RWPE1 (cell line): ENCODE measurements around the gene TACC2.

ENCODE experiments used
- CTCF ChIA-PET: fragments of 350-600 bp; sonication (Branson Sonifier 250); formaldehyde crosslinking; extraction: SDS; loops from one replicate; lab custom pipeline; 2021; lab: Yijun Ruan, JAX
- POLR2A ChIA-PET: fragments of 400-600 bp; formaldehyde crosslinking; extraction: SDS; loops from one replicate; lab custom pipeline; 2020; ENCODE audit warnings: antibody characterized with exemption; ENCODE audit not compliant: low non-redundant PET; lab: Yijun Ruan, JAX
- DNase-seq: peaks from one replicate; pipeline ENCODE4 v3.0.0; 2012; ENCODE audit warnings: low spot score
- H3K27ac ChIP-seq: fragments of 450-650 bp; 2 replicates; pipeline ENCODE4 v1.5.1; 2017
- TF ChIP-seq, protein P1 (sequence below): fragments of 450-650 bp; conservative IDR thresholded peaks from 2 replicates; pipeline ENCODE4 v1.5.1; 2017; ENCODE audit warnings: low read depth, mild to moderate bottlenecking

TACC2 gene

DNA sequence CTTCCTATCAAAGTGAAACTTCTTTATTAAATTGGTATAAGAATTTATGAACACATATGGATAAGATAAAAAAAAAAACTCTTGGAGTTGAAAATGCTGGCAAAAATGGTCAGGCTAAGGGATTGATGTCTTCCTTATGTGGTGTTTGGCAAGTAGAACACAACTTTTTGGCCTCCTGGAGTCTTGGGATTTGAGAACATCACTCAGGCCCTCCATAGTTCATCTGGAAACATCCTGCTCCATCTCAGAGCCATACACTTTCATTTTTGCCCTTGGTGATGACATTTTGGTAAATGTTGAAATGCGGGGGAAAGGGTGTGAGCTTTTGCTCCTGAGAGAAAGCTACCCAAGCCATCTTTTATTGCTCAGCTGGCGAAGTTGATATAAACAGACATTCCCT lies 254.6 kb downstream of the TACC2 start:
- ChIA-PET CTCF (interaction anchor here (1.0 kb wide), 1 partner anchor 24 kb away, joined by 3 read pairs; no protein-coding TSS in a partner anchor), POLR2A (no interaction called here)
- no peak for DNase-seq
- no peak overlapping the region for H3K27ac ChIP-seq
- TF ChIP-seq, protein P1, sequence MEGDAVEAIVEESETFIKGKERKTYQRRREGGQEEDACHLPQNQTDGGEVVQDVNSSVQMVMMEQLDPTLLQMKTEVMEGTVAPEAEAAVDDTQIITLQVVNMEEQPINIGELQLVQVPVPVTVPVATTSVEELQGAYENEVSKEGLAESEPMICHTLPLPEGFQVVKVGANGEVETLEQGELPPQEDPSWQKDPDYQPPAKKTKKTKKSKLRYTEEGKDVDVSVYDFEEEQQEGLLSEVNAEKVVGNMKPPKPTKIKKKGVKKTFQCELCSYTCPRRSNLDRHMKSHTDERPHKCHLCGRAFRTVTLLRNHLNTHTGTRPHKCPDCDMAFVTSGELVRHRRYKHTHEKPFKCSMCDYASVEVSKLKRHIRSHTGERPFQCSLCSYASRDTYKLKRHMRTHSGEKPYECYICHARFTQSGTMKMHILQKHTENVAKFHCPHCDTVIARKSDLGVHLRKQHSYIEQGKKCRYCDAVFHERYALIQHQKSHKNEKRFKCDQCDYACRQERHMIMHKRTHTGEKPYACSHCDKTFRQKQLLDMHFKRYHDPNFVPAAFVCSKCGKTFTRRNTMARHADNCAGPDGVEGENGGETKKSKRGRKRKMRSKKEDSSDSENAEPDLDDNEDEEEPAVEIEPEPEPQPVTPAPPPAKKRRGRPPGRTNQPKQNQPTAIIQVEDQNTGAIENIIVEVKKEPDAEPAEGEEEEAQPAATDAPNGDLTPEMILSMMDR: no peak

DNA sequence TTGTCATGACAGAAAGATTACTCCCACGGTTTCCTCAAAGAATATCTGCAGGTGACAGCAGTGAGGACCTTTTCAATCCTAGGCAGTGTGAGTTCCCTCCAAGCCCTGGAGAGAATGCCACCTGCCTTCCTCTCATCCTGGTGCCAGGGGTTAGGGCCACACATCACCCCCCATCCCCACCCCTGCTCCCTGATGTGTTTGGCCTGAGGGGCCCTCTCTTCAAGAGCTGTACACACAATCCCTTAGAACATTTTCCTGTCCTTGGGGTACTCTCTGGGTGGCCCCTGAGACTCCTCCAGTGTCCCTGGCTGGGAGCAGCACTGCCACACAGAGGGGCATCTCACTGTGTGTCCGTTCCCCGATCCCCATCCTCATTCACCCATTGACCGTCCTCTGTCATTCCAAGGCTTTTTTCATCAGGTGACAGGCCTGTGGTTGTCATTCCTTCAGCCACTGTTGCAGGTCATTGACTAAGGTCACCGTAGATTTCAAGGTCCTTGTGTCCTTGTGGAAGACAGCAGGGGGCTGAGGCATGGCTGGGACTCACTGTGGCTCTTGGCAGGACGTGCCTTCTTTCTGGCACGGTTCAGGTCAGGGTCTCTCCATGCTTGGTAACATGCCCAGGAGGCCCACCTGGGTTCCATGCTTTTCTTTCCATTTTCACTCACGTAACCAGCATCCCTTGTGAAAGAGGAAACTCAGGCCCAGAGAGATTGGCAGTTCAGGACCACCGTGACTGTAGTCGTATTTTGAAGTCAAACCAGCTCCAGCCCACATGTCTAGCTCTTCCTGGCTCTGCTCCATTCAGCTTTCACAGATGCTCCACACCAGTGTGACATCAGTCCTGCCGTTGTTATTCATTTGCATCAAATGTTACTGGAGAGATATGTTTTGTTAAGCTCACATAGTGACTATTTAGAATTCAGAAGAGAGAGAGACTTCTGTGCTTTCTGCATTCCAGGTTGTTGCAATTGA lies 255.3 kb downstream of the TACC2 start:
- CTCF ChIA-PET: no interaction called here
- peak overlapping the region; percentile 6; the same call in 1 of the 2 replicates for H3K27ac ChIP-seq
- TF ChIP-seq, protein P1: no peak
- no peak for DNase-seq
- POLR2A ChIA-PET: no interaction called here

DNA sequence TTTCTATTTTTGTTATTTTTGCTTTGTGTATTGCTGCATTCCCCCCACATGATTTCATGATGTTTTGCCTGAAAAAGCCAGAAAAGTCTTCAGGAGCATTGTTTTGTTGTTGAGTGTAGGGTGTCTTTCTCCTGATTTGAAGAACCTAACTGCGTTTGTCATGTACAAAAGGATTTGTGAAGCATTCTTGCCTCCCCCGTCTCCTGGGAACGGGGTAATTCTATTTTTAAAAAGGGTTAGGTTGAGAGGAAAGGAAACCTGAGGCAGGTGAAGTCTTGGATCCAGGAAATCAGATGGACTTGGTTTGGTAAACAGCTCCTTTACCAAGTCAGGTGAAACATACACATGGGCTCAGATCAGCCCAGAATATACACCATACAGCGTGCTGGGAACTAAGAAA lies 256.2 kb downstream of the TACC2 start:
- no peak for DNase-seq
- CTCF ChIA-PET: interaction anchor here (0.6 kb wide), 1 partner anchor 376 kb away, joined by 4 read pairs; no protein-coding TSS in a partner anchor
- TF ChIP-seq, protein P1: no peak

DNA sequence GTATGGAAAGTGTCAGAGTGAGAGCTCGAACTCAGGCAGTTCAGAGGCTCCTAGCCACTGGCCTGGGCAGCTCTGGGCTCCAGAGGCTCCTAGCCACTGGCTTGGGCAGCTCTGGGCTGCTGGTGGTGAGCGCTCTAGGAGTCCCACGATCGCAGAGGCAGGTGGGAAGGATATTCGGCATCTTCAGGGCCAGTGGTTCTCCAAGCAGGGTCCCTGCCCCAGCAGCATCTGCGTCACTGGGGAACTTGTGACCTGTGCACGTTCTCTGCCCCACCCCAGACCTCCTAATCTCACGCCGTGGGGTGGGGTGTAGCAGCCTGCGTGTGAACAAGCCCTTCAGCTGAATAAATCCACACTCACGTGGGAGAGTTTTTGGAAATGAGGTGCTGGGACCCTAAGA lies 256.9 kb downstream of the TACC2 start:
- POLR2A ChIA-PET: no interaction called here
- CTCF ChIA-PET: no interaction called here
- no peak overlapping the region for H3K27ac ChIP-seq
- no peak for DNase-seq
- TF ChIP-seq, protein P1: no peak

More for the DNA sequence above, 256.2 kb downstream of the TACC2 start:
- H3K27ac ChIP-seq: no peak overlapping the region
- POLR2A ChIA-PET: no interaction called here

DNA sequence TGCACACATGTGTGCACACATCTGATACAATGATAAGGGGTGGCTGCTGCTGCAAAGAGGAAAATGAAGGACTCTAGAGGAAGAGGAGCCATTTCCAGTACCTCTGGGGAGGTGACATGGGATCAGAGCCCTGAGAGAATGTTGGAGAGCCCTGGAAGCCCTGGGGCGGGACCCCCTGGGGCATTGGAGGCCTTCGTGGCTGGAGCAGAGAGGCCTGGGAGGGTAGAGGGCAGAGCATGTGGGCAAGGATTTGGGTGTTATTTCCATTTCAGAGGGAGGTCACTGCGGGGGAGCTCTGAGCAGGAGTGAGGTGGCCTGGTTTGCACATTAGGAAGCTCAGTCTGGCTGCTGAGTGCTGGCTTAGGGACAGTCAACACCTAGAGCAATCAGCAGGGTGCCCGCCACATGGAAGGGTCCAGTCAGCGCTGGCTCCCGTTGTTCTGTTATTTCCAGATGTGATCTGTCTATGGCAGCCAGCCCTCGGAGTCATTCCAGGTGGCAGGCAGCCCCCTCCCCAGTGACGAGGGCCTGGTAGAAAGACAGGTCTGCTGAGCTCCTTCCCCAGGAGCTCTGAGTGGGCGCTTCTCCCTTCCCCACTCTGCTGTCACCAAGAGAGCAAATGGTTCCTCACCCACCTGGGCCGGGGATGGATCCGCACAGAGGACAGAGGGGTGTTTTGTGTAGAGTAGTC lies 258.0 kb downstream of the TACC2 start:
- ChIA-PET CTCF (interaction anchor here (0.6 to 1.1 kb wide), 2 partner anchors 21 kb away, joined by 3 read pairs; no protein-coding TSS in a partner anchor), POLR2A (no interaction called here)
- TF ChIP-seq, protein P1: no peak
- DNase-seq: no peak
- no peak overlapping the region for H3K27ac ChIP-seq
